GM23338 (cell line): ENCODE data around the gene KRTAP1-3.

ENCODE experiments used
- CREB1 ChIP-seq: fragments of 250-450 bp; sonication (Bioruptor Pico); IDR thresholded peaks from 2 replicates; pipeline ENCODE4 v1.5.0; 2020; ENCODE audit warnings: low read depth, mild to moderate bottlenecking, moderate library complexity
- CTCF ChIP-seq, 2 experiments: fragments of 200-600 bp in 1 of 2; sonication (generic) in 1 of 2; conservative IDR thresholded peaks; 2 replicates each; pipeline versions ENCODE4 v1.5.1 to v1.6.1; 2016 to 2017; ENCODE audit warnings: antibody characterized with exemption in 2 of 2, low read depth in 2 of 2, mild to moderate bottlenecking in 2 of 2, moderate library complexity in 1 of 2
- ETS1 ChIP-seq: IDR thresholded peaks from 2 replicates; pipeline ENCODE4 v1.6.1; 2016; ENCODE audit warnings: antibody characterized with exemption
- EZH2 ChIP-seq: fragments of 200-600 bp; sonication (generic); IDR thresholded peaks from one replicate; pipeline ENCODE4 v1.8.0; 2017; ENCODE audit warnings: antibody characterized with exemption, mild to moderate bottlenecking, low read depth; ENCODE audit not compliant: unreplicated experiment
- EZH2phosphoT487 ChIP-seq: fragments of 200-600 bp; sonication (generic); IDR thresholded peaks from one replicate; pipeline ENCODE4 v1.8.1; 2018; ENCODE audit warnings: antibody characterized with exemption; ENCODE audit not compliant: unreplicated experiment
- JUNB ChIP-seq: IDR thresholded peaks from one replicate; pipeline ENCODE4 v1.6.1; 2016; ENCODE audit warnings: antibody characterized with exemption; ENCODE audit not compliant: unreplicated experiment
- NANOG ChIP-seq: IDR thresholded peaks from 2 replicates; pipeline ENCODE4 v1.6.1; 2016; ENCODE audit warnings: antibody characterized with exemption, borderline replicate concordance
- POLR2AphosphoS5 ChIP-seq: IDR thresholded peaks from 2 replicates; pipeline ENCODE4 v1.6.1; 2016; ENCODE audit warnings: antibody characterized with exemption, low read depth
- REST ChIP-seq: IDR thresholded peaks from one replicate; pipeline ENCODE4 v1.6.1; 2018; ENCODE audit warnings: antibody characterized with exemption; ENCODE audit not compliant: unreplicated experiment

- TF ChIP-seq CTCF (conservative IDR thresholded peaks at IDR 0.05; ENCODE audit: low read depth in 2 of 2) (no peak), EZH2phosphoT487 (no peak), POLR2AphosphoS5 (no peak), ETS1 (no peak), JUNB (no peak), EZH2 (no peak), REST (no peak), CREB1 (CRISPR knock-in tag) (no peak), NANOG (no peak)
These were observed 24.7 kb downstream of the KRTAP1-3 start for GRCh38 chr17:41009936-41010335.
